GM19023 (cell line): ENCODE data around the gene LRWD1.
"Not testable (repeated sequence)": the region's sequence is repeated elsewhere in the genome, so short reads cannot be mapped to it uniquely, and the experiment has no call there.

Experiments used
- ATAC-seq: cut with Tn5 transposase; IDR thresholded peaks from one replicate; pipeline ENCODE4 v1.9.1; 2021; ENCODE audit warnings: mild to moderate bottlenecking, moderate library complexity; ENCODE audit not compliant: unreplicated experiment

Gene LRWD1

GRCh38 chr7:102439963-102440795 is 24.6 kb upstream of the LRWD1 start:
- no peak for ATAC-seq

GRCh38 chr7:102444961-102445673 is 19.7 kb upstream of the LRWD1 start:
- ATAC-seq: peak; percentile 41

DNA sequence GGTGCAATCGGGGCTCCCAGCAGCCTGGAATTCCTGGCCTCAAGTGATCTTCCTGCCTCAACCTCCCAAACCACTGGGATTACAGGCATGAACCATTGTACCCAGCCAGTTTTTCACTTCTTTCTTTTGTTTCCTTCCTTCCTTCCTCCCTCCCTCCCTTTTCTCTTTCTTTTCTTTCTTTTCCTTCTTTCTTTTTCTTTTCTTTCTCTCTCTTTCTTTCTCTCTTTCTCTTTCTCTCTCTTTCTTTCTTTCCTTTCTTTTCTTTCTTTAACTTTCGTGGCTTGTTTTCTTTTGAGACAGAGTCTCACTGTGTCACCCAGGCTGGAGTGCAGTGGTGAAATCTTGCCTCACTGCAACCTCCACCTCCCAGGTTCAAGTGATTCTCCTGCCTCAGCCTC is 19.1 kb upstream of the LRWD1 start:
- no peak for ATAC-seq

DNA sequence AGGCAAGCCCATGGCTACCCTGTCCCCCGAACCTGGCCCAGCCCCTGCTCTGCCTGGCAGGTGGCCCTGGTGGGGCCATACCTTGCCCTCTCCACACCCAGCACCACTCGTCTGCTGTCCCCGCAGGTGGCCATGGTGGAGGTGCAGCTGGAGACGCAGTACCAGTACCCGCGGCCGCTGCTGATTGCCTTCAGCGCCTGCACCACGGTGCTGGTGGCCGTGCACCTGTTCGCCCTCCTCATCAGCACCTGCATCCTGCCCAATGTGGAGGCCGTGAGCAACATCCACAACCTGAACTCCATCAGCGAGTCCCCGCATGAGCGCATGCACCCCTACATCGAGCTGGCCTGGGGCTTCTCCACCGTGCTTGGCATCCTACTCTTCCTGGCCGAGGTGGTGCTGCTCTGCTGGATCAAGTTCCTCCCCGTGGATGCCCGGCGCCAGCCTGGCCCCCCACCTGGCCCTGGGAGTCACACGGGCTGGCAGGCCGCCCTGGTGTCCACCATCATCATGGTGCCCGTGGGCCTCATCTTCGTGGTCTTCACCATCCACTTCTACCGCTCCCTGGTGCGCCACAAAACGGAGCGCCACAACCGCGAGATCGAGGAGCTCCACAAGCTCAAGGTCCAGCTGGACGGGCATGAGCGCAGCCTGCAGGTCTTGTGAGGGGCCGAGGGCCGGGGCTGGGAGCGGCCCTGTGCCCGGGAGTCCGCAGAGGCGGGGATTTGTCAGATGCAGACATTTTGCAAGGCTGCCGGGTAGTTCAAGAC is 18.2 kb upstream of the LRWD1 start:
- no peak for ATAC-seq

DNA sequence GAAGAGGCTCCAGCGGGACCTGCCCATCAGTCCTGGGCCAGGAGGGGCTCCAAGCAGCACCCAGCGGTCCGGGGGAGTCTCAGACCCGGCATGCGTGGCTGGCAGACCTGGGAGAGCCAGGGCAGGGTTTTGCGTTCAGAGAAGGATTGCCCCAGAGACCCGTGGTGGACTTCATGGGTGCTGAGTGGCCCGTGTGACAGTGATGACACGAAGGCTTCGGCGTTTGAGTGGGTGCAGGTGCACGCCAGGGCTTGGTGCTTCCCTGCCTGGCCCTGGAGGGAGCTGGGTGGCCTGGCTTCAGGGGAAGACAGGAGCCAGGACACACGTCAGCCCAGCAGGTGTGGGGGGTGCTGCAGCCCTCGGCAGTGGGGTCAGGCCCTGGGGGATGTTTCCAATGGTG is 17.5 kb upstream of the LRWD1 start:
- no peak for ATAC-seq

DNA sequence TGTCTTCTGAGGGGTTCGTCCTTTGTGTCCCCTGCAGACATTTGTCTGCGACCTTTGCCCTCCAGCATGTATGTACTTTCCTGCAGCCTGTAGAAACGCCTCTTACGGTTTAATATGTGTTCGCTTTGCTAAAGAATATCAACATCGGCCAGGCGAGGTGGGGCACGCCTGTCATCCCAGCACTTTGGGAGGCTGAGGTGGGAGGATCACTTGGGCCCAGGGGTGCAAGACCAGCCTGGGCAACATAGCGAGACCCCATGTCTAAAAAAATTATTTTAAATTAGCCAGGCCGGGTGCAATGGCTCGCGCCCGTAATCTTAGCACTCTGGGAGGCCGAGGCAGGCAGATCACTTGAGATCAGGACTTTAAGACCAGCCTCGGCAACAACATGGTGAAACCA is 15.6 kb upstream of the LRWD1 start:
- ATAC-seq: no peak

DNA sequence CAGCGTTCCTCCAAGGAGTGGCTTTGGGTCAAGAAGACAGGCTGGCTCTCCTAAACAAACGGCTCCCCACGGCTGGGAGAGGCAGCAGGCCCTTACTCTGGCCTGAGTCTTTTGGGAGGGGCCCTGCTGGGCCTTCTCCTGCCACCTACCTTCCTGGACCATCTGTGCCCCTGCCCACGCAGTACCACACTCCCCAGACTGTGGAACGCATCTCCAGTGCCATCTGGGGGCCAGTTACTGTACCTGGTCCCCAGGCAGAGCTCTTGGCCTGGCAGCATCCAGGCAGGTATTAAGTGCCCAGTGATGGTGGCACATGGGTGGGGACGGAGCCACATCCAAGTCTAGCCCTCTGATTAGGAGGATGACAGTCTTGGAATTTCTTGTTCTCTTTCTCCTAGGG is 14.5 kb upstream of the LRWD1 start:
- ATAC-seq: no peak

DNA sequence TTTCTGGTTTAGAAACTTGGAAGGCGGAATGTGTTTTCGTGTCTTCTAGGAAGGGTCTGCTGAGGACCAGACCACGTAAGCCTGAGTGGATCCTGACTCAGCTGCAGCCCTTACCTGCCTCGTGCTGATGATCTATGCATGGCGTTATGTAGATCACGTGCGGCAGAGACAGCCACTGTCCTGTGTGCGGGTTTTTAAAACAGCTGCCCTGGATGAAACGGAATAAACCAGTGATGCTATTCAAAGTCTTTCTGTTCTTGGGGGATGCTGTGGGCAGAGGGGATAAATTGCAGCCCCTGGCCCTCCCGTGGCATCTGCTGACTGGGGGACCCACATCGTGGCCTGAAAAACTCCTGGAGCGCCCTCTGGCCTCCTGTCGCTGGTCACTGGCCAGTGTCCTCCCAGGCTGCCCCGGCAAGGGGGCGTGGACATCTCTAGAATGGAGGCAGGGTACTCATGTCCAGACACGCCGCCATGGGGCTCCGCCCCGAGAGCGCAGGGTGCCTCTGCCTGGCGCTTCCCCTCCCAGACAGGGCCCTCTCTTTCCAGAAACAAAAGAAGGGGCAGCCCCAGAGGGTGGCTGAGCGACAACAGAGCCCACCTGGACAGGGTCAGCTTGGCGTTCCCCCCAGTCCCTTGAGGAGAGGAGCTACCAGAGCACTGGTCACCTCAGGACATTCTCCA is 13.3 kb upstream of the LRWD1 start:
- ATAC-seq: no peak

DNA sequence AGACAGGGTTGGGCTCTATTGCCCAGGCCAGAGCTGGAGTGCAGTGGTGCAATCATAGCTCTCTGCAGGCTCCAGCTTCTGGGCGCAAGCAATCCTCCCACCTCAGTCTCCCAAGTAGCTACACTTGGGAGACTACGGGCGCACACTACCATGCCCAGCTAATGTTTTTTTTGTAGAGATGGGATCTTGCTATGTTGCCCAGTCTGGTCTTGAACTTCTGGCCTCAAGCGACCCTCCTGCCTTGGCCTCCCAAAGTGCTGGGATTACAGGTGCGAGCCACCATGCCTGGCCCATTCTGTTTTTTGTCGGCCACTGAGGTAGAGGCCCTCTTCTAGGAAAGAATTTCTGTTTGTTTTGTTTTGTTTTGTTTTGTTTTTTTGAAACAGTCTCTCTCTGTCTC is 12.3 kb upstream of the LRWD1 start:
- no peak for ATAC-seq

GRCh38 chr7:102453319-102453718 is 11.5 kb upstream of the LRWD1 start:
- ATAC-seq: no peak

GRCh38 chr7:102454468-102454867 is 10.3 kb upstream of the LRWD1 start:
- ATAC-seq: no peak

DNA sequence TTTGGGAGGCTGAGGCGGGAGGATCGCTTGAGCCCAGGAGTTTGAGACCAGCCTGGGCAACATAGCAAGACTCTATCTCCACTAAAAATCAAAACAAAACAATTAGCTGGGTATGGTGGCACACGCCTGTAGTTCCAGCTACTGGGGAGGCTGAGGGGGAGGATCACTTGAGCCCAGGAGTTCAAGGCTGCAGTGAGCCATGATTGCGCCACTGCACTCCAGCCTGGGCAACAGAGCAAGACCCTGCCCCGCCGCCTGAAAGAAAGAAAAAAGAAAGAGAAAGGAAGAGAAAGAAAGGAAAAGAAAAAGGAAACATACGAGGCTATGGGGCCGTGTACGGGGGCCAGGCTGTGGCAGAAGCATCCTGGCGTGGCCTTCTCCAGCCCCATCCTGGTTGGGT is 9.9 kb upstream of the LRWD1 start:
- ATAC-seq: not testable (repeated sequence)

DNA sequence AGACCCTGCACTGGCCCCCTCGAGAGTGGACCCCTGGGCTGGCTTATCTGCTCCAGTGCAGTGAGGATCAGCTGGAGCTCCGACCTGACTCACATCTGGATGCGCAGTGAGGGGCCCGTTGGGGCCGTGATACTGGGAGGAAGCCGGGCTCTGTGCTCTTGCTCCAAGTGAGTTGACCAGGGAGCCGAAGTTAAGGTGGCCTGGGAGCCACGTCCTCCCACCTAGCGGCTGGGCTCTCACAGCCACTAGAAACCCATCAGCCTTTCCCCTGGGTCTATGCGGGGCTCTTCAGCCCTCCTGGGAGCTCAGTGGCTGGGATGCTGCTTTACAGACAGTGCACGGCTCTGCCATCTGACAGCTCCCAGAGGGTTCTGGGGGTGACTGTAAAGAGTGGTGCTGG is 9.2 kb upstream of the LRWD1 start:
- no peak for ATAC-seq

DNA sequence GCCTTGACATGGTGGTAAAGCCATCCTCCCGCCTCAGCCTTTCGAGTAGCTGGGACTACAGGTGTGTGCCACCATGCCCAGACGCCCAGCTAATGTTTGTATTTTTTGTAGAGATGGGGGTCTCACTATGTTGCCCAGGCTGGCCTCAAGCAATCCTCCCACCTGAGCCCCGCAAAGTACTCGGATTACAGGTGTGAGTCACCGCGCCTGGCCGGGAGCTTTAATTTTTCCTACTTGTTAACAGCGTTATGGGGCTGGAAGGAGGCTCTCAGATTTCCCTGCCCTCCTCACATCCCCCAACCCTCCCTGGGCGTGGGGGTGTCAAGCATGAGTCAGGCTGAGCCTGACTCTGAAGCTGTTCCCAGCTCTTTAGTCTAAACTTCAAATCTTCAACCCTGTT is 8.5 kb upstream of the LRWD1 start:
- no peak for ATAC-seq

GRCh38 chr7:102457352-102457924 is 7.3 kb upstream of the LRWD1 start:
- no peak for ATAC-seq

DNA sequence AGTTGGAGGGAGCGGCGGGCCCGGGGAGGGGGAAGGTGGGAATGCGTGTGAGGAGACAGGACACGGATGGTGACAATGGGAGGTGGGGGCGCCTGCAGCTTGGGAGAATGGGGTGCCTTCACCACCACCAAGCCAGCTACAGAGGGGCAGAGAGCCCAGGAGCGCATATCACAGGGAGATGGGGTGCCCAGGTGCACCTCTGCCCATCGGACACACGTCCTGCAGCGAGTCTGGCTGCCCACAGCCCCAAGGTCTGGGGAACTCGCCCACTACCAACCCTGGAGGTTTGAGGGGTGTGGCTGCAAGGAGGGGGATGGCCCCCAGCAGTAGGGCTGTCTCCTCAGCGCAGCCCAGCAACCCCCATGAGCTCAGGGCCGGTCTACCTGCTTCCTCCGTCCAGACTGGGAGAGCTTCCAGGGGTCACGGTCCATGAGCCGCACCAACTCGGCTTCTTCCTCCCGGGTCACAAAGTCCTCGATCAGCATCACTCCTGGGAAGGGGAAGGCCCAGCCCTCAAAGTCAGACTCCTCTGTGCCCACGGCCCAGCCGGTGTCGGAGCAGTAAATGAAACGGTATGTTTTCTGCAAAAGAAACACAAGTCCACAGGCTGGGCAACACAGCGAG is 5.5 kb upstream of the LRWD1 start:
- no peak for ATAC-seq

DNA sequence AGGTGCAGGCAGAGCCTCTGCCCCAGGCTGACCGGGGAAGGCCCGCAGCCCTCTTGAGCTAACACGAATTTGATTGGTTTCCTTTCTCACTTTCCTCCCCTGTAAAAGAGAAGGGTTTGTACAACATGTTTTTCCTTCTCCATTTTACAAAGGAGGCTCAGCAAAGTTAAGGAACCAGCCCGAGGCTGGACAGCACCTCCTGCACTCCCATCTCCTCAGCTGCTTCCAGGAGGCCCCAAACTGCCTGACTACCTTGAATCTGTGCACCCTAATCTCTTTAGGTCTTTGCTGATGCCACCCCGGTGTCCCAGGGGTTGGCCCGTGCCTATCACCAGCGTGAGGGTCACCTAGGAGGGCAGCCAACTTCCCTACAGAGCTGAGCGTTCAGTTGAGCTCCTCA is 4.3 kb upstream of the LRWD1 start:
- ATAC-seq: no peak

- no peak for ATAC-seq
These were observed 775 bp upstream of the LRWD1 start for GRCh38 chr7:102463841-102464576.

DNA sequence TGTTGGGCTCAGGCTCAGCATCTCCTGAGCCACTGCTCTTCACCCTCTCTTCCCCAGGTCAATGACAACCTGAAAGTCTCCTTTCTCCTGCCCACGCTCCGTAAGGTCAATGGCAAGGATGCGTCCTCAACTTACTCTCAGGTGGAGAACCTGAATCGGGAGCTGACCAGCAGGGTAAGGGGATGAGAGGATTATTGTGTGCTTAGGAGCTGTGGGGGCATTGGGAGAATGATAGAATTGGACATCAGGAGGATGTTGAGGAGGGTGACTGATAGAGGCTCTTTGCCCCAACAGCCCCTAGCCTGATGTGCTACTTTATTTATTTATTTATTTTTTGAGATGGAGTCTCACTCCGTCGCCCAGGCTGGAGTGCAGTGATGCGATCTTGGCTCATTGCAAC is 1.3 kb downstream of the LRWD1 start:
- no peak for ATAC-seq
